ENCODE data around the gene PPP2R2B.
"Not testable (repeated sequence)": the region's sequence is repeated elsewhere in the genome, so short reads cannot be mapped to it uniquely, and the experiment has no call there.

DNA sequence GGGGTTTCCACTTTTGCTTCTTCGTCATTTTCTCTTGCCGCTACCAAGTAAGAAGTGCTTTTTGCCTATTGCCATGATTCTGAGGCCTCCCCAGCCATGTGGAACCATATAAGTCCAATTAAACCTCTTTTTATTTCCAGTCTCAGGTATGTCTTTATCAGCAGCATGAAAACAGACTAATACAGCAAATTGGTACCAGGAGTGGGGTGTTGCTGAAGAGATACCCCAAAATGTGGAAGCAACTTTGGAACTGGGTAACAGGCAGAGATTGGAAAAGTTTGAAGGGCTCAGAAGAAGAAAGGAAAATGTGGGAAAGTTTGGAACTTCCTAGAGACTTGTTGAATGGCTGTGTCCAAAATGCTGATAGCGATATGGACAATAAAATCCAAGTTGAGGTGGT lies 149.8 kb downstream of the PPP2R2B start:
- TF ChIP-seq, protein P1, sequence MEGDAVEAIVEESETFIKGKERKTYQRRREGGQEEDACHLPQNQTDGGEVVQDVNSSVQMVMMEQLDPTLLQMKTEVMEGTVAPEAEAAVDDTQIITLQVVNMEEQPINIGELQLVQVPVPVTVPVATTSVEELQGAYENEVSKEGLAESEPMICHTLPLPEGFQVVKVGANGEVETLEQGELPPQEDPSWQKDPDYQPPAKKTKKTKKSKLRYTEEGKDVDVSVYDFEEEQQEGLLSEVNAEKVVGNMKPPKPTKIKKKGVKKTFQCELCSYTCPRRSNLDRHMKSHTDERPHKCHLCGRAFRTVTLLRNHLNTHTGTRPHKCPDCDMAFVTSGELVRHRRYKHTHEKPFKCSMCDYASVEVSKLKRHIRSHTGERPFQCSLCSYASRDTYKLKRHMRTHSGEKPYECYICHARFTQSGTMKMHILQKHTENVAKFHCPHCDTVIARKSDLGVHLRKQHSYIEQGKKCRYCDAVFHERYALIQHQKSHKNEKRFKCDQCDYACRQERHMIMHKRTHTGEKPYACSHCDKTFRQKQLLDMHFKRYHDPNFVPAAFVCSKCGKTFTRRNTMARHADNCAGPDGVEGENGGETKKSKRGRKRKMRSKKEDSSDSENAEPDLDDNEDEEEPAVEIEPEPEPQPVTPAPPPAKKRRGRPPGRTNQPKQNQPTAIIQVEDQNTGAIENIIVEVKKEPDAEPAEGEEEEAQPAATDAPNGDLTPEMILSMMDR (IDR thresholded peaks at IDR 0.05): not testable (repeated sequence)
- TF ChIP-seq POLR2A (IDR thresholded peaks at IDR 0.05): not testable (repeated sequence)
